Stomach (tissue), 4 donors: ENCODE results near the gene ATG16L2.

Experiments
- EP300 ChIP-seq: sonication (generic); formaldehyde crosslinking; IDR thresholded peaks from one replicate; pipeline ENCODE4 v1.6.1; 2017; ENCODE audit warnings: antibody characterized with exemption
- POLR2A ChIP-seq, 4 donors: fragments of 450-650 bp; IDR thresholded peaks; one replicate each; pipeline ENCODE4 v1.6.1; 2016; ENCODE audit warnings: antibody characterized with exemption in 4 of 4, control low read depth in 2 of 4, mild to moderate bottlenecking in 1 of 4, moderate library complexity in 1 of 4
- POLR2AphosphoS5 ChIP-seq, 3 donors: sonication (generic); formaldehyde crosslinking; IDR thresholded peaks; one replicate each; pipeline ENCODE4 v1.6.1; 2016; ENCODE audit warnings: antibody characterized with exemption in 3 of 3
- TF ChIP-seq, protein P1 (sequence below), 7 experiments: fragments of 450-650 bp in 4 of 7; fragments of 200-600 bp in 3 of 7; sonication (generic) in 3 of 7; IDR thresholded peaks; one replicate each; pipeline ENCODE4 v1.5.1; 2016 to 2019; ENCODE audit warnings: antibody characterized with exemption in 7 of 7, control low read depth in 2 of 7, mild to moderate bottlenecking in 1 of 7

DNA sequence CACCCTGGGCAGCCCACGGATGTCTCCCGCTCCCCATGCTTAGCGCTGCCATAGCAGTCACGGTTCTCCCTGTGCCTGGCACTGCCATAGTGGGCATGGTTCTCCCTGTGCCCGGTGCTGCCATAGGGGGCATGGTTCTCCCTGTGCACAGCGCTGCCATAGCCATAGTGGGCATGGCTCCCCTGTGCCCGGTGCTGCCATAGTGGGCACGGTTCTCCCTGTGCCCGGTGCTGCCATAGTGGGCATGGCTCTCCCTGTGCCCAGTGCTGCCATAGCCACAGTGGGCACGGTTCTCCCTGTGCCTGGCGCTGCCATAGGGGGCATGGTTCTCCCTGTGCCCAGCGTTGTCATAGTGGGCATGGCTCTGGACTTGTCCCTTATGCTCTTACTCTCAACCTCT, 42.2 kb upstream of the ATG16L2 start:
- TF ChIP-seq EP300 (no peak), POLR2AphosphoS5 (IDR thresholded peaks at IDR 0.05) (no peak), POLR2A (IDR thresholded peaks at IDR 0.05) (no peak)
- TF ChIP-seq, protein P1, sequence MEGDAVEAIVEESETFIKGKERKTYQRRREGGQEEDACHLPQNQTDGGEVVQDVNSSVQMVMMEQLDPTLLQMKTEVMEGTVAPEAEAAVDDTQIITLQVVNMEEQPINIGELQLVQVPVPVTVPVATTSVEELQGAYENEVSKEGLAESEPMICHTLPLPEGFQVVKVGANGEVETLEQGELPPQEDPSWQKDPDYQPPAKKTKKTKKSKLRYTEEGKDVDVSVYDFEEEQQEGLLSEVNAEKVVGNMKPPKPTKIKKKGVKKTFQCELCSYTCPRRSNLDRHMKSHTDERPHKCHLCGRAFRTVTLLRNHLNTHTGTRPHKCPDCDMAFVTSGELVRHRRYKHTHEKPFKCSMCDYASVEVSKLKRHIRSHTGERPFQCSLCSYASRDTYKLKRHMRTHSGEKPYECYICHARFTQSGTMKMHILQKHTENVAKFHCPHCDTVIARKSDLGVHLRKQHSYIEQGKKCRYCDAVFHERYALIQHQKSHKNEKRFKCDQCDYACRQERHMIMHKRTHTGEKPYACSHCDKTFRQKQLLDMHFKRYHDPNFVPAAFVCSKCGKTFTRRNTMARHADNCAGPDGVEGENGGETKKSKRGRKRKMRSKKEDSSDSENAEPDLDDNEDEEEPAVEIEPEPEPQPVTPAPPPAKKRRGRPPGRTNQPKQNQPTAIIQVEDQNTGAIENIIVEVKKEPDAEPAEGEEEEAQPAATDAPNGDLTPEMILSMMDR (IDR thresholded peaks at IDR 0.05), result no peak
